Measurements from ENCODE around the gene GFOD2.

Gene GFOD2

DNA sequence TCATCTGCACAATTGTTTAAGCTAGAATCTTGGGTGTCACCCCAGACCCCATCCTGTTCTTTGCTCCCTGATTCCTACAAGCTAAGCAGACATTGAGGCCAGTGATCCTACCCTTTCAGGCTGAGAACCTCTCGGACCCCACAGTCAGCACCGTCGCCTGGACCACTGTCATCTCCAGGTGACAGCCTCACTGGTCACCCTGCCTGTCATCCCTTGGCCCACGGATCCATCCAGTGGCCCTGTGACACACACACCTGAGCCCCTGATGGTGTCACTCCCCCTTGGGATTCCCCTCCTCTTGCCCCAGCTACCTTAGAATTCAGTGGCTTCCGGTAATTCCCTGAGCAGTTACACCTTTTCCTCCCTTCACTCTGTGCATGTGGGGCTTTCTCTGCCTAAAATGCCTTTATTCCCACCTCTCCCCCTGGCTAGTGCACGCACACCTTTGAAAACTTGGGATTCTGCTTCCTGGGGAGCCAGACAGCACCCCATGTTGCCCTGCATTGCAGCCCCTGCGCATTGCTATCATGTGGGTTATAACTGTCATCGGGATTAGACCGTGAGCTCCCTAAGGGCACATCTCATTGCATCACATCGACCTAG is 49.5 kb downstream of the GFOD2 start:
- DNase-seq: no peak

DNA sequence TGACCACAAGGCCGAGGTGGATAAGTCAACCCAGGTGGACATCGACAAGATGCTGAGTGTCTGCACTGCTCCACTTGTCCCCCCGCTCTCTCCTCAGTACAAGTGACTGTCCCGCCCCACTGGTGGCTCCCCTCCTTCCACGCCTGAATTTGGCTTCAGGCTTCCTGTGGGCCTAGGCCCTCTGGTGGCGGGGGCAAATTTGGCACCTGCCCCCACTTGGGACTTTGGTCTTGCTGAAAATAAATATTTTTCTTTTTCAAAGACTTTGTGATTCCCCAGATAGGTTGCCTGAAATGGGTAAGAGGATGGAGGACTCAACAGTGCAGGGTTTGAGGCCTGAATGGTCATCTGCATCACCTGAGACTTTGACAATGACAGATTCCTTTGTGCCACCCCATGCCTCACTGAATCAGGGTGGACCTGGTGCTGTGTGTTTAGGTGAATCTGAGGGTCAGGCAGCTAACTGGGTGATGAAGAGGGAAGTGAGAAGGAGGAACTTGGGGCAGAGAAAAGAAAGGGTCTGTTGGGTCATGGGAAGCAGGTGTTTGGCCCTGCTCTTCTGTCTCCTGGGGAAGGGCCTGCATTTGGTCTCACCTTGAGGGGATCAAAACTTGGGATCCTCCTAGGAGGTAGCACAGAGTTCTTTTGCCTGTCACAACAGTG is 50.5 kb downstream of the GFOD2 start:
- DNase-seq: peak in 3 of 4 experiments; percentile 18 to 46 (median 27)

DNA sequence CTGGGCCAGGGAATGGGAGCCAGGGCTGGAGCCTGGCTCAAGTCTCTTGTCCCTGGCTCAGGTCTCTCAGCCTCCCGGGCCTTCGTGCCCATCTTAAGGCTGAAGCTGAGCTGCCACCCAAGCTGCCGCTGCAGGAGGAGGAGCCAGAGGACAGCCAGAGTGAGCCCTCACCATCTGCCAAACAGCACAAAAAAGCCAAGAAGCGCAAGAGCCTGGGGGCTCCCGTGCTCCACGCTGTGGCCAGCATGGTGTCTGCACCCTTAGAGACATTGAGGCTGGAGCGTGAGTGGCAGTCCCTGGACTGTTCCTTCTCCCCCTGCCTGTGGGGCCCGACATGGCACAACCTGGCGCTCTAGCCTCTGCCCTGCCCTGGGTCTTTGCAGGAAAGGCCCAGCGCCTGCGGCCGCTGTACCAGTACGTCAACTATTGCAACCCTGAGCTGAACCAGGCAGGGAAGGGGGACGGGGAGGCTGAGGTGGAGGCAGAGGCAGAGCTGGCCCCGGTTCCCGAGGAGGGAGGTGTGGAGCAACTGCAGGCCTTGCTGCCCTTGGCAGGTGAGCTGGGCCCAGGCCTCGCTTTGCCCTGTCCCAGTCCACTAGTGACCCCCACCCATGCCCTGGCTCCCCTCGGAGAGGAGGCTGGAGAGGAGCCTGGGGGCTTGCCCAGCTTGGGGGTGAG is 51.2 kb downstream of the GFOD2 start:
- peak; percentile 91 to 95 (median 93) for DNase-seq

DNA sequence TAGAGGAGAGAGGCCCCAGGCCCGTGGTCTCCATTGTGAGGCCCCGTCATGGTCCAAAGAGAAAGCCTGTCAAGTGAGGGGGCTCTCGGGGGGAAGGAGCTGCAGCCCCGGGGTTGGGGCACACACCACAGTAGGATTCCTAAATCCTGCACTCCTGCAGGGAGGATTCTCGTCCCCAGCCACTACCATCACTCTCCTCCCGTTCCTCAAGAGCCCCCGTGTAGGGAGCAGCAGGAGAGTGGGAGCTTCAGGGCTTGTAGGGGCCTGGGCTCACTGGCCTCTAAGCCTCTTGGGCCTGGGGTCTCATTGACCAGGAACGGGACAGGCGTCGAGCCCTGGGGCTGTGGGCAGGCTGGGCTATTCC is 51.7 kb downstream of the GFOD2 start:
- DNase-seq: no peak

DNA sequence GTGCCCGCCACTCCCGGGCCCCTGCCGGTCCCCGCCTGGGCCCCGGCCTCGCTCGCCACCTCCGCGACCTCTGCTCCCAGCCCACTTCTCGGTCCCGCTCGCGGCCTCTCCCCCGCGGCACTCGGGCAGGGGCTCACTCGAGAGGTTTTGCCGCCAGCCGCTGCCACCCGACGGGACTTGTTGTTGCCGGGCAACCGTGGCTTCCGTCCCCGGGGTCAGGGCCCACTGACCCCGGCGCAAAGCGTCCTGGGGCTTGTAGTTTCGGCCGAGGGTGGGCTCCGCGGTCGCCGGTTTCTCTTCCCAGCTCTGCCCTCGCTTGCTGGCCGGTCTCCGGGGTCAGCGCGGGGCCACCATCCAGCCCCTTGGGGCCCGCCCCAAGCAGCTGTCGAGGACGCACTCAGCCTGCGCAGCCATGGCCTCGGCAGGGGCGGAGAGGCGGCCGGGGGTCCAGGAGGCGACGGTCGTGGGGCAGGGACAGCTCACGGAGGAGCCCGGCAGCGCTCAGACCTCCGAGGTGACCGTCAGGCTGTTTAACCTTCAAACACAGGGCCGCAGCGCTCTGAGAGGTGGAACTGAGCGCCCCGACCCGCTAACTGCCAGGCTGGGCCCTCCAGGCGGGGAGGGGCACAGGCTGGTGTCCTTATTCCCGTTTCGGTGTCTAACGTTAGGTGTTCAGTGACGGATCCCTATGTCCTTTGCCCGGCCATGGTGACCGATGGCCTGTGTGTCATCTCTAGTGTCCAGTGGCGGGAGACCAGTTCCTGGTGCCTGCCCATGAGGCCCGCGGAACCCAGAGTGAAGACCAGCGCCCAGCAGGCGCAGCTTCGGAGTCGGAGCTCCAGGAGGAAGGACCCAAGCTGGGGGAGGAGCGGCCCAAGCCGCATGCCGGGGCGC is 52.3 kb downstream of the GFOD2 start, which contains the start of the genes C16orf86 and ENKD1:
C16orf86 (plus strand) TSS at position 256 of the 894 bp plus-strand sequence; CDS start at position 413, 157 bp downstream.
ENKD1 (minus strand) TSS at position 192 of the 894 bp plus-strand sequence. CDS start 308 bp downstream, outside the sequence.
- DNase-seq: peak; percentile 86 to 95 (median 92)

- peak; percentile 11 to 62 (median 44) for DNase-seq
Measured at GRCh38 chr16:67666032-67666551, 53.0 kb downstream of the GFOD2 start.

DNA sequence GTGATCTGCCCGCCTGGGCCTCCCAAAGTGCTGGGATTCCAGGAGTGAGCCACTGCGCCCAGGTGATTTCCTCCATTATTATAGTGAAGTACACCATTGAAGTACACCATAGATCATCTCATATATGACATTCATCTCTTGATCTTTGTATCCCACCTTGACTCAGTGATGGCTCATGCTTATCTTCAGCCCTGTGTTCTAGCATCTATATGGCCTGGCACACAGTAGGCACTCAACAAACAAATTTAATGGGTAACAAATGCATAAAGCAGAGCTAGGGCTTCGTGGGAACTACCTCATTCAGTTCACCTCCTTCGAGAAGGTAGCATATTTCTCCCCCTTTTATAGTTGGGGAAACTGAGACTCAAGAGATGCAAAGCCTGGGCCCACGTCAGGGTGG is 53.5 kb downstream of the GFOD2 start:
- DNase-seq: no peak

GRCh38 chr16:67664871-67665270 is 54.2 kb downstream of the GFOD2 start:
- no peak for DNase-seq

- no peak for DNase-seq
Measured at GRCh38 chr16:67664258-67664657, 54.9 kb downstream of the GFOD2 start.

DNA sequence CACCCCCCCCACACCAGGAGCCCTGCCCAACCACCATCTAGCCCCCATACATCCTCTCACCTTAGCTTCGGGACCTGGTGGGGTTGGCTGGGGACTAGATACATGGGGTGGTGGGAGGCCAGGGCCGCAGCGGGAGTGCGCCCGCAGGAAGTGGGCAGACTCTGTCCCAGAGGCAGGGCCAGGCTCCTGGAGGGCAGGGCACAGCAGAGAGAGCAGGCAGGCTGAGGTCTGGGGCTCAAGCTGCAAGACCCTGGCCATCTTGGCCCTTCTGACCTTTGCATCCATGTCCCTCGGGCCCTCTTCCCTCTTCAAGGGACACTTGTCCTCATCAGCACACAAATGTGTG is 55.3 kb downstream of the GFOD2 start:
- no peak for DNase-seq

DNA sequence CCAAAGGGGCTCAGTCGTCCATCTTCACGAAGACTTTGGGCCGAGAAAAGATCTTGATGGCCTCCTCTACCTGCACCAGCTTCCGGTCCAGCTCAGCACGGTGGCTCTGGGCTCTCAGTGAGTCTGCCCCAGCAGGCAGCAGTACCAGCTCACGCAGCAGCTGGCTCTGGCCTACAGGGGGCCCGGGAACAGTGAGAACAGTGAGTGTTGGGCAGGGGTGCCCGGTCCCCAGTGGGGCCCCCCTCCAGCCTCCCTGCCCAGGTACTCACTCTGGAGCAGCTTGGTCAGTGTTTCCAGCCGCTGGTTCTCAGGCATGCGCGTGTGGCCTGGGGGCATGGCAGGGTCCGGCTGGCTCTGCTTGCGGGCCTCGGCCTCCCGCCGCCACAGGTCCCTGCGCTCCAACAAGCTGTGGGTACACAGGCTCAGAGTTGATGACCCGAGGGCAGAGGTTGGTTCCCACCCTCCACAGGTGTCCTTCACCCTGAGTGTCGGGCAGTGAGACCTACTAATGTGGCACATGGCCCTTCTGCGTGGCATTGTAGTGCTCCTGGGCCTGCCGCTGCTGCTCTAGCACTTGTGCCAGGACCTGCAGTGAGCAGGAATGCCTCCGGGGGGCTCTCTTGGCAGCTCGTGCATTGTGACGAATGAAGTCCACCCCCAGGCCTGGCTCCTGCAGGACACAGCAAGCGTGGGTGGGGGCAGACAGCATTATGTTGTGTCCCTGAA is 55.8 kb downstream of the GFOD2 start:
- peak; percentile 40 to 69 (median 45) for DNase-seq

DNA sequence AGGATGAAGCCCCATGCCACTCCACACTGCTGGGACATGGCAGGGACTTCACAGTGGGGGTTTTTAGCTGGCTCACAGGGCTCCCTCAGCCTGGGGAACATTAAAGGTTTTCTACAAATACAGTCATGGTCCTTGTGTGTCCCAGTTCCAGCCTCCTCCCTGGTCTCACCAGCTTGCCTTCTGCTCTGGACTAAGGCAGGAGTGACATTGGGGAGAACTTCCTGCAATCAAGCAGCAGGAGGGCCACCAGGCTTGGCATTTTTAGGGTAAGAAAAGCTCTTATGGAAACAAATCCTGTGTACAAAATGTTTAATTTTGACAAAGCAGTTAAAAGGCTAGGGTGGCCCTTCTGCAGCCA is 56.5 kb downstream of the GFOD2 start:
- no peak for DNase-seq

DNA sequence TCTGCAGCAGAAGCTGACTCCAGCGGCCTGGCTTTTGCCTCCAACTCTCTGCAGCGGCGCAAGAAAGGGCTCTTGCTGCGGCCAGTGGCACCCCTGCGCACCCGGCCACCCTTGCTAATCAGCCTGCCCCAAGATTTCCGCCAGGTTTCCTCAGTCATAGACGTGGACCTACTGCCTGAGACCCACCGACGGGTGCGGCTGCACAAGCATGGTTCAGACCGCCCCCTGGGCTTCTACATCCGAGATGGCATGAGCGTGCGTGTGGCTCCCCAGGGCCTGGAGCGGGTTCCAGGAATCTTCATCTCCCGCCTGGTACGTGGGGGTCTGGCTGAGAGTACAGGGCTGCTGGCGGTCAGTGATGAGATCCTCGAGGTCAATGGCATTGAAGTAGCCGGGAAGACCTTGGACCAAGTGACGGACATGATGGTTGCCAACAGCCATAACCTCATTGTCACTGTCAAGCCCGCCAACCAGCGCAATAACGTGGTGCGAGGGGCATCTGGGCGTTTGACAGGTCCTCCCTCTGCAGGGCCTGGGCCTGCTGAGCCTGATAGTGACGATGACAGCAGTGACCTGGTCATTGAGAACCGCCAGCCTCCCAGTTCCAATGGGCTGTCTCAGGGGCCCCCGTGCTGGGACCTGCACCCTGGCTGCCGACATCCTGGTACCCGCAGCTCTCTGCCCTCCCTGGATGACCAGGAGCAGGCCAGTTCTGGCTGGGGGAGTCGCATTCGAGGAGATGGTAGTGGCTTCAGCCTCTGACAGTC is 57.0 kb downstream of the GFOD2 start:
- no peak for DNase-seq

DNA sequence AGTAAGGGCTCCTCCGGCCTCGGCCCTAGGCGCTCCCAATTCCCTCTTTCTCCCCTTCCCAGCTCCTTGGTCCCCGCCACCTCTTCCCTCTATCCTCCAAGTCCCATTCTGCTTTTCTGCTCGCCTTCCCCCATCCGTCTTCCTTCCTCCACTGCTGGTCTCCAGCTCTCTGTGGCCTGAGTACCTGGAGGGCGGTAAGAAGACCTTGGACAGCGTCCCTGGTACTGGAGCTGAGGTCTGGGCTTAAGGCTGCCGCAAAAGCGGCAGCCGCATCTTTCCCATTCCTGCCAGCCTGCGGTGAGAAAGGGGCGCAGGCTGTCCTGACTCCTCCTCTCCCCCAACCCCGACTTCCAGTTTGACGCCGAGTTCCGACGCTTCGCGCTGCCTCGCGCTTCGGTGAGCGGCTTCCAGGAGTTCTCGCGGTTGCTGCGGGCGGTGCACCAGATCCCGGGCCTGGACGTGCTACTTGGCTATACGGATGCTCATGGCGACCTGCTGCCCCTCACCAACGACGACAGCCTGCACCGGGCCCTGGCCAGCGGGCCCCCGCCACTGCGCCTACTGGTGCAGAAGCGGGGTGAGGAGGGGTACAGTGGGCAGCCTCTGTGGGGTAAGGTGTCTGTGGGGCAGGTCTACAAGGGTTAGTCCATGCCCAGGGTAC is 57.9 kb downstream of the GFOD2 start:
- DNase-seq: peak in 3 of 4 experiments; percentile 10 to 43 (median 29)

DNA sequence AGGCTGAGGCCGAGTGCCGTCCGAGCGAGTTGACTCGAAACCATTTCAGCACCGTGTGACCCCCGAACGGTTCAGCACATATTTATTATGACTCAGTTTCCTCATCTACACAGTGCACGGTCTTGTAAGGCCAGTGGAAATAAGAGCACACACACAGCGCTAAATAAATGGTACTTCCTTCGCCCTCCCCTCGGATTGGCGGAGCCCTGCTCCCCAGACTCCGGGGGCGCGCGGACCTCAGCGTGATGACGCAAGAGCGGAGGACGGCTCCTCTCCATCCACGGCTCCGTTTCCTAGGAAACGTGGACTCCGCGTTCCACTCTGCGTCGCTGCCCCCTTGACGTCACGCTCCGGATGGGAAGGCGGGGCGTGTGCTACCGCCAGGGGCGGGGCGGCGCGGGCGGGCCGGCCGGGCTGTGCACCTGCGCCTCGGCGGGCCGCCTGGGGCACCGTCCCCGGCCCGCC is 58.5 kb downstream of the GFOD2 start, which contains the start of gene PARD6A:
PARD6A (plus strand) TSS at position 397 of the 465 bp plus-strand sequence. CDS start 79 bp downstream, outside the sequence.
- peak; percentile 95 to 99 (median 98) for DNase-seq

DNA sequence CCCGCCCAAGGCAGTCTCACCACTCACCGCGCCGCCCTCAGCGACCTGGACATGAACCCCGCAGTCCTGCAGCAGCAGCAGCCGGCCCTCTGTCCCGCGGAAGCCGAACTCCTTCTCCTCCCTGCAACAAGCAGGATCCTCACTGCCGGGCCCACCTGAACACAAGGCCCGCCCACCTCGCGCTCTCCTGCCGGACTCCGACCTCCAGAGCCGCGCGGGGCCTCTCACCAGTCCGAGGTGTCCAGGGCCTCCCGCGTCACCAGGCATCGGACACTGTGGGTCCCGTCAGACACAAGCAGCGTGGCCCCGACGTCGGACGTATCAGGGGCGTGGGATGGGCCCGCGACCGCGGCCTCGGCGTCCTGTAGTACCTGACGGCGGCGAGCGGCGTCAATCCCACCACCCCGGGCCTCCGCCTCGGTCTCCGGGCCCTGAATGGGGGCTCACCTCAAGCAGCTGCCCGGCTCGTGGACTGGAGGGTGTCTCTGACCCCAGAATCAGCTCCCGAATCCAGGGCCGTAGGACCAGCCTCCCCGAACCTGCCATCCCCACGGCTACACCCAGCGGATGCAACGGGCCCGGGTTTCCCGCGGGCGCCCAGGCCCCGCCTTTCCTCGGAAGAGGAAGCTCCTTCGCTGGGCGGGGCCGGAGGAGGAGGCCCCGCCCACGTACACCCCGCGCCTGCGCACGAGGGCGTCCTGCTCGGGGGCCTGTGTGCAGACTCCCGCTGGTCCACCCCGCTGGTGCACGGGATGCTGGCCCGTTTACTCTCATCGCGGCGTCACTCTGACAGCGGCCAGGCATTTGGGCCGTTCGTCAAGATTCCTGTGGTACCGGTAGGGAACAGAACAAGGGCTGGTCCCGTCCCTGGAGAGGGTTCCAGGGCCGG is 59.2 kb downstream of the GFOD2 start, which contains the start of gene ACD:
ACD (minus strand) TSS at position 586 of the 889 bp plus-strand sequence; CDS start at position 546, 40 bp downstream.
- peak; percentile 98 to 99 (median 99) for DNase-seq

DNA sequence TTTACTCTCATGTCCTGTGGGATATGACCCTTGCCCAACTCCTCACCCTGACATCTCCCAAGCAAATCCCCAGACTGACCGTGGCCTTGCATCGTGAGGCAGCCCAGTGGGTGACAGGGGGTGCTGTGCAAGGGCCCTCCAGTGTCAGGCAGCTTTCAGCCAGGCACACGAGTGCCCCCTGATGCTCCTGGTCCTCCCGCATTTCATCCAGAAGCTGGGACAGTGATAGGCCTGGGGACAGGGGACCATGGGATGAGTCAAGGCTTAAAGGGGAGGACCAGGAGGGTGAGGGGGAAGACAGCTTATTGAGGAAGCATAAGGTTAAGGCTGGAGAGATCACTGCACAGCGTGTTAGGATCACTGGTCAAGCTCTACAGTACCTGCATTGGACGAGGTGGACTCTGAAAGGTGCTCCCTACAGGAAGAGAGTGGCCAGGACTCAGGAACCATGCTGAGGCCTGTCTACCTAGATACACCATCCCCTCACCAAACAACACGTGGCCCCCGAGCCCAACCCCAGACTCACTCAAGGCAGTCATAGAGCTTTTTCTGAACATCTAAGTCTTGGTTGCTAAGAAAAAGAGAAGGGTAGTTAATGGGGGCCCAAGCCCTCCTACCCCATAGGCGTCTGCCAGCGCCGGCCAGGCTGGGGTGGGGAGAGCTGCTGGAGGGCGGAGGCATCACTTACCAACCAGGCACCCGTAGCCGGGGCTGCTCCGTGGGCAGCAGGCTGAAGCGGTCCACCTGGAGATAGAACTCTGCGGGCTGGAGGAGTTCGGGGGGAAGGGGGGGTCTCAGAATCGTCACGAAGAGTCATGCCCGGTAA is 60.1 kb downstream of the GFOD2 start:
- no peak for DNase-seq

All from suppressor macrophage (primary cell).